ENCODE results near the gene NKAP.

GRCh38 chrX:119880076-119880475, 63.5 kb downstream of the NKAP start:
- TF ChIP-seq CTCF (IDR thresholded peaks at IDR 0.05) (no peak), EZH2 (IDR thresholded peaks at IDR 0.05; ENCODE audit: borderline replicate concordance, insufficient read depth, low read depth, low read length, poor library complexity, severe bottlenecking) (no peak)

Measured in B cell (primary cell).